K562 (cell line): ENCODE results near the gene SYT13.

Experiments used
- BRD4 ChIP-seq: fragments of 200-600 bp; sonication (generic); IDR thresholded peaks from 2 replicates; pipeline ENCODE4 v1.6.1; 2017; ENCODE audit warnings: inconsistent platforms
- CTCF ChIP-seq, 3 experiments: IDR thresholded peaks in 2 of 3; conservative IDR thresholded peaks in 1 of 3; 2 replicates each; pipeline ENCODE4 v1.5.1; 2011 to 2012; ENCODE audit warnings: low read length in 3 of 3, mild to moderate bottlenecking in 3 of 3, control low read depth in 2 of 3, improper control_type of control experiment in 1 of 3, inconsistent platforms in 1 of 3, low read depth in 1 of 3, mixed read lengths in 1 of 3, moderate library complexity in 1 of 3; ENCODE audit not compliant: insufficient read depth in 2 of 3
- ZFX ChIP-seq: sonication (generic); formaldehyde crosslinking; IDR thresholded peaks from 2 replicates; pipeline ENCODE4 v1.8.0; 2022; ENCODE audit warnings: mild to moderate bottlenecking, missing genetic modification reagents, moderate library complexity

- no peak for TF ChIP-seq CTCF (IDR thresholded peaks at IDR 0.05 in 2 of 3, conservative IDR thresholded peaks at IDR 0.05 in 1 of 3; ENCODE audit: insufficient read depth in 2 of 3, low read depth in 1 of 3, low read length in 3 of 3)
- TF ChIP-seq BRD4: no peak
- TF ChIP-seq ZFX (CRISPR knock-in tag): no peak
Measured at GRCh38 chr11:45266676-45267020, 19.5 kb downstream of the SYT13 start.
